BJ (cell line): ENCODE data around the gene ZSCAN32. TPM values are rescaled to one million over a fixed set of nuclear protein-coding genes. Genes with fewer than 3 reads are reported as not detected.
A peak's percentile ranks its signal among the peaks of the same experiment; 100 is the strongest.

Experiments used
- CTCF ChIA-PET: fragments of 350-600 bp; formaldehyde crosslinking; extraction: SDS; loops from one replicate; lab custom pipeline; 2021; ENCODE audit warnings: antibody characterized with exemption, inconsistent platforms; lab: Yijun Ruan, JAX
- POLR2A ChIA-PET: fragments of 300-600 bp; sonication (Branson Sonifier 250); formaldehyde crosslinking; extraction: SDS; loops from one replicate; lab custom pipeline; 2021; ENCODE audit warnings: antibody characterized with exemption; lab: Charles Lee
- DNase-seq: peaks from one replicate; pipeline ENCODE4 v3.0.0-alpha.2; 2011; ENCODE audit warnings: low read depth
- H3K27me3 ChIP-seq: 2 replicates; pipeline ENCODE4 v1.6.0; 2011; ENCODE audit warnings: low read length; ENCODE audit not compliant: control insufficient read depth, insufficient read depth
- H3K36me3 ChIP-seq: 2 replicates; pipeline ENCODE4 v1.5.1; 2011; ENCODE audit warnings: low read length; ENCODE audit not compliant: control insufficient read depth, insufficient read depth
- H3K4me3 ChIP-seq: 2 replicates; pipeline ENCODE4 v1.5.1; 2011; ENCODE audit warnings: low read depth, mild to moderate bottlenecking, control low read depth, low read length
- CTCF ChIP-seq: IDR thresholded peaks from 2 replicates; pipeline ENCODE4 v1.5.1; 2011; ENCODE audit warnings: low read depth, mild to moderate bottlenecking, control low read depth, inconsistent platforms, low read length, moderate library complexity; ENCODE audit not compliant: insufficient read depth
- polyA plus RNA-seq: library from polyadenylated mRNA; depleted of rRNA; stranded (reverse); fragments of >200 nt; gene quantifications from 2 replicates; pipeline ENCODE4 v1.2.3, GENCODE V29; 2011

Gene ZSCAN32
- polyA plus RNA-seq, 1 experiment = 13.8 TPM

GRCh38 chr16:3434373-3434772 is 33.6 kb upstream of the ZSCAN32 start:
- H3K27me3 ChIP-seq = peaks cover 1% of the 10 kb centered on the region
- ChIA-PET CTCF (no interaction called here), POLR2A (no interaction called here)
- no peak for DNase-seq
- peaks cover 3% of the 10 kb centered on the region for H3K36me3 ChIP-seq
- H3K4me3 ChIP-seq = no peak overlapping the region
- no peak for TF ChIP-seq CTCF

GRCh38 chr16:3431779-3432219 is 31.0 kb upstream of the ZSCAN32 start:
- CTCF ChIA-PET = no interaction called here
- Histone ChIP-seq H3K27me3 (no peaks in the 10 kb centered on the region; the same call in 1 of the 2 replicates), H3K36me3 (peaks cover 2% of the 10 kb centered on the region), H3K4me3 (peak overlapping the region; percentile 35)
- POLR2A ChIA-PET = no interaction called here
- no peak for TF ChIP-seq CTCF
- DNase-seq = no peak

DNA sequence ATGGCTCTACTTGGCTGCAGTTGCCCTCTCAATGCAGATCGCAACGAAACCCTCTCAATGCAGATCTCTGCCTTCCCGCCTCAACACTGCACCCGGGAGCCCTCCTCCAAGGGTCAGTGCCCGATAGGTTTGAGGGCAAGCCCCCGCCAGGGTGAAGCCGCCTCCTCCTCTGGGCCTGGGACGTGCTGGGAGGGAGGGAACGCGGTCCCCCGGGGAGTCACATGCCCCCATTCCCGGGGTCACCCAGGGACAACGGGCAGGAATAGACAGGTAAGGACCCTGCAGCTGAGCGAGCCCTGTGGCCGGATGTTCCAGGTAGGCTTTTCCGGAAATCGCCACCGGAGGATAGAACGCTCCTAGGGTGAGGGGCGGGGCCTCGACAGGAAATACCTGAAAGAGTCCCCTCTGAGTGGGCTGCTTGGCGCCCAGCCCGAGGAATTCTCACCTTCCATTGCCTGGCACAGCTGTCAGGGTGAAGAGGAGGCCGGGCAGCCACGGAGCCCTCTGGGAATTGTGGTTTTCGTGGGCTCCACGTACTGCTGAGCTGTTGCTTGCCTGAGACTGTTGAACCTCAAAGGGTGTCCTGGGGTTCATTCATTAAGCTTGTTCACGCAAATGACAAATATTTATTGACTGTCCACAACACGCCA is 13.1 kb upstream of the ZSCAN32 start:
- TF ChIP-seq CTCF = no peak
- ChIA-PET POLR2A (no interaction called here), CTCF (no interaction called here)
- DNase-seq = no peak
- H3K27me3 ChIP-seq = no peaks in the 10 kb centered on the region
- no peak overlapping the region for H3K4me3 ChIP-seq
- 0 out of 2 replicates have a peak, but pooled peaks cover under 1% of the 10 kb centered on the region for H3K36me3 ChIP-seq

DNA sequence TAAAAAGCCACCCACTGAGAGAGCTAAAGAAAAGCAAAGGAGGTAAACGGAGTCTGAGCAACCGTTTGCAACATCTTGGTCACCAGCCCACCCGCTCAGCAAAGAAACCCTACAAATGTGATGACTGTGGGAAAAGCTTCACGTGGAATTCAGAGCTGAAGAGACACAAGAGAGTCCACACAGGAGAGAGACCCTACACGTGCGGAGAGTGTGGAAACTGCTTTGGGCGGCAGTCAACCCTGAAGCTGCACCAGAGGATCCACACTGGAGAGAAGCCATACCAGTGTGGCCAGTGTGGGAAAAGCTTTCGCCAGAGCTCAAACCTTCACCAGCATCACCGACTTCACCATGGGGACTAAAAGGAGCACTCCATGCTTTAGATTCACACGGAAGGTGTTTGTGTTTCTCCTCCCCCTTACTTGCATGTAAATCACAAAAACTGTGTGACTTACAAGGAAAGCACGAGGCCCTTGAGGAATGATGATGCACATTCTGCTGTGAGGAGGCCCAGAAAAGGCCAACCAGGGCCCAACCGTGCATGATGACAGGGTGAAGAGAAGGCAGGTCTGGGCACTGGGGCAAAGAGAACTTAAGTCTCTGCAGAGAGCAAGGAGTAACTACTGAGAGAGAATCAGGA is 7.9 kb upstream of the ZSCAN32 start:
- H3K4me3 ChIP-seq = no peak overlapping the region
- ChIA-PET POLR2A (no interaction called here), CTCF (interaction anchor here (0.5 kb wide), 1 partner anchor 228 kb away, joined by 4 read pairs; no protein-coding TSS in a partner anchor)
- no peak for TF ChIP-seq CTCF
- no peak for DNase-seq
- H3K27me3 ChIP-seq = no peaks in the 10 kb centered on the region
- H3K36me3 ChIP-seq = peaks cover 11% of the 10 kb centered on the region

DNA sequence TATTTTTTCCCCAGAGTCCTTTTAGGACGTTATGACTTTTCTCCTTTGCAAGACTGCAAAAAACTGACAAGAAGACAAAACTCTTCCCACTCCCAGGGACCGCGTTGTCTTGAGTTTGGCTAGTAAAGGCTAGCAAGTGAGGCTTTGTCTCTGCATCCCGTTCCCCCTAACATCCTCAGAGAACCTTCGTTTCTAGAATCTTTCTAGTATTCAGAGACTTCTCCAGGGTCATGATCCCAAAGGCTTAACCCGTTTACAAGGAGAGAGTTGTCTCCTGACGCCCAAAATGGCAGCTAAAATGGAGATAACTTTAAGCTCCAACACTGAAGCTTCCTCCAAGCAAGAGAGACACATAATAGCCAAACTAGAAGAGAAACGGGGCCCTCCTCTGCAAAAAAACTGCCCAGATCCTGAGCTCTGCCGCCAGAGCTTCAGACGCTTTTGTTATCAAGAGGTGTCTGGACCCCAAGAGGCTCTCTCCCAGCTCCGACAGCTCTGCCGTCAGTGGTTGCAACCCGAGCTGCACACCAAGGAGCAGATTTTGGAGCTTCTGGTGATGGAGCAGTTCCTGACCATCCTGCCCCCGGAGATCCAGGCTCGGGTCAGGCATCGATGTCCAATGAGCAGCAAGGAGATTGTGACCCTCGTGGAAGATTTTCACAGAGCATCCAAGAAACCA is 1.1 kb upstream of the ZSCAN32 start:
- TF ChIP-seq CTCF = no peak
- CTCF ChIA-PET = interaction anchor here (1.5 to 1.8 kb wide), 2 partner anchors 43 to 99 kb away, joined by 3 to 7 read pairs; partner anchors contain the start of gene CLUAP1
- no peaks in the 10 kb centered on the region for H3K27me3 ChIP-seq
- H3K36me3 ChIP-seq = peaks cover 9% of the 10 kb centered on the region
- peak overlapping the region; percentile 95 for H3K4me3 ChIP-seq
- no peak for DNase-seq
- POLR2A ChIA-PET = no interaction called here
